ENCODE data around the gene SSR3.

DNA sequence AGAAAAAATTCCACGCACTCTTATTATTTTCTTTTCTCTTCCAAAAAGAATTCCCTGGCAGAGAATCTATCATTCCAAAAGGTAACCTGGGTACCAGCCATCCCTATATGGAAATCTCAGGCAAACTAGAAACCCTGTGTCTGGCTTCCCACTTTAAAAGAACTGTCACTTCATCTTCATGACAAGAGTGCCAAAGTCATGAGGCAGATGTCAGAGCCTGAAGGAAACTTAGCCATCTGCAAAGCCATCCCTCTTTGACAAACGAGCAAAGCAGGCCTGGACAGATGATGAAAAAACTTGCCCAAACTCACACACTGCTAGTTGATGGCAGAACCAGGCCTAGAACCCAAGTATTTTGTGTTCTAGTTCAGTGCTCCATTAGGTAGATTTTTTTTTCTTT lies 15.9 kb downstream of the SSR3 start:
- TF ChIP-seq POLR2A (IDR thresholded peaks at IDR 0.05) (no peak), EP300 (IDR thresholded peaks at IDR 0.05) (no peak)
- TF ChIP-seq, protein P1, sequence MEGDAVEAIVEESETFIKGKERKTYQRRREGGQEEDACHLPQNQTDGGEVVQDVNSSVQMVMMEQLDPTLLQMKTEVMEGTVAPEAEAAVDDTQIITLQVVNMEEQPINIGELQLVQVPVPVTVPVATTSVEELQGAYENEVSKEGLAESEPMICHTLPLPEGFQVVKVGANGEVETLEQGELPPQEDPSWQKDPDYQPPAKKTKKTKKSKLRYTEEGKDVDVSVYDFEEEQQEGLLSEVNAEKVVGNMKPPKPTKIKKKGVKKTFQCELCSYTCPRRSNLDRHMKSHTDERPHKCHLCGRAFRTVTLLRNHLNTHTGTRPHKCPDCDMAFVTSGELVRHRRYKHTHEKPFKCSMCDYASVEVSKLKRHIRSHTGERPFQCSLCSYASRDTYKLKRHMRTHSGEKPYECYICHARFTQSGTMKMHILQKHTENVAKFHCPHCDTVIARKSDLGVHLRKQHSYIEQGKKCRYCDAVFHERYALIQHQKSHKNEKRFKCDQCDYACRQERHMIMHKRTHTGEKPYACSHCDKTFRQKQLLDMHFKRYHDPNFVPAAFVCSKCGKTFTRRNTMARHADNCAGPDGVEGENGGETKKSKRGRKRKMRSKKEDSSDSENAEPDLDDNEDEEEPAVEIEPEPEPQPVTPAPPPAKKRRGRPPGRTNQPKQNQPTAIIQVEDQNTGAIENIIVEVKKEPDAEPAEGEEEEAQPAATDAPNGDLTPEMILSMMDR (IDR thresholded peaks at IDR 0.05), result no peak

Measured in stomach (tissue), 4 donors.